ENCODE data around the gene ANO1.

The ANO1 gene

GRCh38 chr11:70135142-70135541 lies 57.0 kb downstream of the ANO1 start:
- H4K20me1 ChIP-seq (ENCODE audit: insufficient read depth) = no peaks in the 10 kb centered on the region
- TF ChIP-seq CTCF (conservative IDR thresholded peaks at IDR 0.05; ENCODE audit: low read depth, low read length) = no peak
- H3K27me3 ChIP-seq (ENCODE audit: insufficient read depth, low read depth) = peaks cover 38% of the 10 kb centered on the region; the same call in 1 of the 2 replicates
- H3K27ac ChIP-seq = no peak overlapping the region
- no peak overlapping the region for H3K9ac ChIP-seq
- no peak overlapping the region for H3K4me3 ChIP-seq (IDR thresholded peaks at IDR 0.05; ENCODE audit: insufficient read depth, low read depth, low read length)
- no peaks in the 10 kb centered on the region for H3K36me3 ChIP-seq (ENCODE audit: insufficient read depth)
- no peak overlapping the region for H2AFZ ChIP-seq (ENCODE audit: low read depth)
- no peak overlapping the region for H3K4me2 ChIP-seq
- H3K79me2 ChIP-seq (ENCODE audit: insufficient read depth, low read depth) = no peaks in the 10 kb centered on the region
- no peaks in the 10 kb centered on the region for H3K4me1 ChIP-seq (ENCODE audit: low read depth, poor library complexity, severe bottlenecking)

- peaks cover 38% of the 10 kb centered on the region; the same call in 1 of the 2 replicates for H3K27me3 ChIP-seq (ENCODE audit: insufficient read depth, low read depth)
- no peaks in the 10 kb centered on the region for H3K4me1 ChIP-seq (ENCODE audit: low read depth, poor library complexity, severe bottlenecking)
- no peaks in the 10 kb centered on the region for H4K20me1 ChIP-seq (ENCODE audit: insufficient read depth)
- no peak overlapping the region for H3K4me2 ChIP-seq
- no peak for TF ChIP-seq CTCF (conservative IDR thresholded peaks at IDR 0.05; ENCODE audit: low read depth, low read length)
- no peak overlapping the region for H3K4me3 ChIP-seq (IDR thresholded peaks at IDR 0.05; ENCODE audit: insufficient read depth, low read depth, low read length)
- no peak overlapping the region for H2AFZ ChIP-seq (ENCODE audit: low read depth)
- H3K27ac ChIP-seq = no peak overlapping the region
- H3K36me3 ChIP-seq (ENCODE audit: insufficient read depth) = no peaks in the 10 kb centered on the region
- H3K79me2 ChIP-seq (ENCODE audit: insufficient read depth, low read depth) = no peaks in the 10 kb centered on the region
- no peak overlapping the region for H3K9ac ChIP-seq
Measured at GRCh38 chr11:70135625-70136059, 57.5 kb downstream of the ANO1 start.

DNA sequence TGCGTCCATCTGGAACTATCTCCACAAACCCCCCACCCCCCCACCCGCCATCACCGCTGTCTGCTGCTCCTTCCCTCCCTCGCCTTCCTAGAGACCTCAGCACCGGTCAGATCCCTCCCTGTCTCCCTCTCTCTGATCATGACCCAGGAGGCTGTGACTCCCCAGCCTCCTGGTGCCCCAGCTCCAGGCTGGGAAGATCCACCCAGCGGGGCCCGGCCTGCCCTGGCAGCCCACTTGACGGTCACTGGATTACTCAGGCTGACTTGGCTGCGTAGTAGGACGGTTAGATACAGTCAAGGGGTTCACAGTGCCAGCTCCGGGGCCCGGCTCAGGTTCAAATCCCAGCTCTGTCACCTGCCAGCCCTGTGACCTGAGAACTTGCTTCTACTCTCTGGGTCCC lies 59.3 kb downstream of the ANO1 start:
- Histone ChIP-seq H4K20me1 (ENCODE audit: insufficient read depth) (no peaks in the 10 kb centered on the region), H3K36me3 (ENCODE audit: insufficient read depth) (no peaks in the 10 kb centered on the region), H3K9ac (no peak overlapping the region), H3K4me3 (IDR thresholded peaks at IDR 0.05; ENCODE audit: insufficient read depth, low read depth, low read length) (no peak overlapping the region), H3K4me2 (no peak overlapping the region), H2AFZ (ENCODE audit: low read depth) (no peak overlapping the region), H3K27me3 (ENCODE audit: insufficient read depth, low read depth) (peaks cover 26% of the 10 kb centered on the region; the same call in 1 of the 2 replicates), H3K4me1 (ENCODE audit: low read depth, poor library complexity, severe bottlenecking) (no peaks in the 10 kb centered on the region), H3K79me2 (ENCODE audit: insufficient read depth, low read depth) (no peaks in the 10 kb centered on the region), H3K27ac (no peak overlapping the region)
- no peak for TF ChIP-seq CTCF (conservative IDR thresholded peaks at IDR 0.05; ENCODE audit: low read depth, low read length)

- no peak overlapping the region for H3K9ac ChIP-seq
- H3K36me3 ChIP-seq (ENCODE audit: insufficient read depth) = no peaks in the 10 kb centered on the region
- no peak overlapping the region for H2AFZ ChIP-seq (ENCODE audit: low read depth)
- no peak overlapping the region for H3K4me2 ChIP-seq
- H3K4me3 ChIP-seq (IDR thresholded peaks at IDR 0.05; ENCODE audit: insufficient read depth, low read depth, low read length) = no peak overlapping the region
- H3K27me3 ChIP-seq (ENCODE audit: insufficient read depth, low read depth) = peaks cover 23% of the 10 kb centered on the region; the same call in 1 of the 2 replicates
- no peaks in the 10 kb centered on the region for H4K20me1 ChIP-seq (ENCODE audit: insufficient read depth)
- no peaks in the 10 kb centered on the region for H3K79me2 ChIP-seq (ENCODE audit: insufficient read depth, low read depth)
- H3K4me1 ChIP-seq (ENCODE audit: low read depth, poor library complexity, severe bottlenecking) = no peaks in the 10 kb centered on the region
- TF ChIP-seq CTCF (conservative IDR thresholded peaks at IDR 0.05; ENCODE audit: low read depth, low read length) = no peak
- H3K27ac ChIP-seq = no peak overlapping the region
Measured at GRCh38 chr11:70138403-70138802, 60.3 kb downstream of the ANO1 start.

Data from KMS-11 (cell line).